GM15510 (cell line): ENCODE results near the gene MYOM1.

ENCODE experiments used
- POLR2A ChIP-seq: IDR thresholded peaks from 3 replicates; pipeline ENCODE4 v1.6.1; 2011; ENCODE audit warnings: borderline replicate concordance; ENCODE audit not compliant: insufficient read length; ENCODE audit errors: extremely low read depth

MYOM1 gene

DNA sequence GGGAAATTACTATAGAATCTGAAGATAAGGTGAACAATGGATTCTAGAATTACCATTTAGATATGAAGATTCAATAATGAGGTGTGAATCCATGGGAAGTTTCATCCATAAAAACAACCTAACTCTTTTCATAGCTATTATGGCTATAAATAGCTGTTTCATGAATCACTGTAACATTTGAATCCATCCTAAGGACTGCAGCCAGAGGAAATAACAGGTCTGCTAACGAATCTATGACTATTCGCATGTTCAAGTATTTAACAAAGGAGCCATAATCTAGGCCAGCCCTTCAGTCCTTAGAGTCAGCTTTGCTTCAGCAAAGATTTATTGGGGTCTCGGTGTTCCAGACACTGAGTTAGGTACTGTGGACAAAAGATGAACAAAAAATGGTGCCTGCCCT lies 87.1 kb downstream of the MYOM1 start:
- no peak for TF ChIP-seq POLR2A

DNA sequence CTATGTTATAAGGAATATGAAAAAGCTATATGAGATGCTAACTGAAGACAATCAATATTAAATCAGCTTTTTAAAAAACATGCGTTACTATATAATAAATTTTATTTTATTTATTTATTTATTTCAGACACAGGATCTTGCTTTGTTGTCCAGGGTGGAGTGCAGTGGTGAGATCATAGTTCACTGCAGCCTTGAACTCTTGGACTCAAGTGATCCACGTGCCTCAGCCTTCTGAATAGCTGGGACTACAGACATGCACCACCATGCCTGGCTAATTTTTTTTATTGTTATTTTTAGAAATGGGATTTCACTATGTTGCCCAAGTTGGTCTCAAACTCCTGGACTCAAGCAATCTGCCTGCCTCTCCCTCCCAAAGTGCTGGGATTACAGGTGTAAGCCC lies 89.4 kb downstream of the MYOM1 start:
- no peak for TF ChIP-seq POLR2A

DNA sequence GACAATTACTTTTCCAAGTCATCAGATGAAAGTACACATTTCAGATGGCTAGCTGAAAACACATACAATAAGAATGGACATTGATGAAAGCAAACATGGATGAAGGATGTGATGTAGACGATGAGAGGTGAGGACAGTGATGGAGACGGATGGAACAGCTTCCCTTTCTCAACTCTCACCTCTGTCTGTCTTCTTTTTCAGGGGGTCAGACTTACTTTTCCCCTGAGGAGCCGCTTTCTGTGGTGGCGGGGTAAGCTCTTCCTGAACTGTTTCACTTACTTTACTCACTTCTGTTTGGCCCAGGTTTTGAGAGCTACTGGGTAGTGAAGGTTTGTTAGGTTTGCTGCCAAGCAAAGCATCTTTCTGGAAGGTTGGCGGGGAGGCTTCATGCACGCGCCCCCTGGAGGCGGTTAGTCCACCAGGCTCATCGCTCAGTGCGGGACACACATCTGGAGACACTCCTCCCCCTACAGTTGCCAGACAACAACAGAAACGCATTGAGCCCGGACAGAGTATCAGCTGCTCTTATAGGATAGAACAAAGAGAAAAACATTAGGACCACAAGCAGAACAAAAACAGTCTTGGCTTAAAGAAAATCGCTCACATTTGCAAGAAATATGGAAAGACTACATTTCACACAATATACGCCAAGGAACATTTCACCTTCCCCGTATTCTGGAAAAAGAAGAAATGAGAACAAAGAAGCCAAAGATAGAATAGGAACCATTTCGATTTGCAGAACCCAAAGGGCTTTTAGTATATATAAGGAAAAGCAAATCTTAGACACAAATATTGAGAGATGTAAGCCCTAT lies 90.5 kb downstream of the MYOM1 start:
- TF ChIP-seq POLR2A, result no peak

DNA sequence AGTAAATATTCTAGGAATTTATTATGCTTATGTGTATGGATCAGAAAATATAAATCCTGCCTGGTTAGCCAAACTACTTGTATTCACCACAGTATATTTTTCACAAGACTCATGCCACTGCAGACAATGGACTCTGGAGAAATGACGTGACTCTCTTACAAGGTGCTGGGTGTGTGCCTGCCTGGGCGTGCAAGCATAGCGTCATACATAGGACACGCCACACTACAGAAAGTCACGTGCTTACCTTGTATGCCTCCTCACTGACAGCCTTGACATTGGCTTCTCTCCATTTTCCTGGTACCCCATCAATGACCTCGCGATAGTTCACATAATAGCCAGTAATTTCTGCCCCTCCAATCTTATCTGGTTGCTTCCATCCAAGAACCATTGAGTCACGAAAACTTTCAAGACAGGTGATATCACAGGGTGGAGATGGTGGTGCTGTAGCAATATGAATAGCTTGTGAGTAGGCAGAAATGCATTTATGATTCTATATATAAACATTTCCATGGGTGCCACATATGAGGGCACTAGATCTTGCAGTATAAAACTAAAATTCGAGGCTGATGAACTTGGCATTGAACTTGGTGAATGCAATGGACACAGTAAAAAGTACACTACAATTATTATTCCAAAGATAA lies 93.2 kb downstream of the MYOM1 start:
- no peak for TF ChIP-seq POLR2A

DNA sequence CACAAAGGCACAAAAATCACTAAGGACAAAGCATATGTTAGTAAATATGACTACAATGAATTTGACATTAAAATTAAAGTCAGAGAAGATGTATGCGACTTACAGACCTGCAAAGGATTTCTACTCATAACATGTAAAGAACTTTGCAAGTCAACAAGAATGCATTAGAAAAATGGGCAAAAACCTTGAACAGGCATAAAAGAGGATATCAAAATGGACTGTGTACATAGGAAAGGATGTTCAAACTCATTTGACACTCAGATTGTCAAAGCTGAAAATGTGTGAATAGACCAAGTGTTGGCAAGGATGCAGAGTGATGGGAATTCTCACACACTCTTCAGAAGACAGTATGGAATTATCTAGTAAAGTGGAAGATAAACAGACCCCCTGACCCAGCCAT lies 94.9 kb downstream of the MYOM1 start:
- no peak for TF ChIP-seq POLR2A

DNA sequence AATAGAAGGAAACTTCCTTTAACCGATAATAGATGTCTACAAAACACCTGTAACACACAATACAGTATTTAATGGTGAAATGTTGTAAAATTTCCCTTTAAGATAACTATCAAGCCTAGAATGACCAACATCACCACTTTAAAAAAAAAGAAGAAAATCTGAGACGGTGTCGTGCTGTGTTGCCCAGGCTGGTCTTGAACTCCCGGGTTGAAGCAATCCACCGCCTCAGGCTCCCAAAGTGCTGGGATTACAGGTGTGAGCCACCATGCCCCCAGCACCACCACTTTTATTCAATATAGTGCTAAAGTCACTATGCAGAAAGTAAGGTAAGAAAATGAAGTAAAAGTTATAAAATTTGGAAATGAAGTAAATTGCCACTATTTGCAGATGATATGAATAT lies 96.9 kb downstream of the MYOM1 start:
- no peak for TF ChIP-seq POLR2A

DNA sequence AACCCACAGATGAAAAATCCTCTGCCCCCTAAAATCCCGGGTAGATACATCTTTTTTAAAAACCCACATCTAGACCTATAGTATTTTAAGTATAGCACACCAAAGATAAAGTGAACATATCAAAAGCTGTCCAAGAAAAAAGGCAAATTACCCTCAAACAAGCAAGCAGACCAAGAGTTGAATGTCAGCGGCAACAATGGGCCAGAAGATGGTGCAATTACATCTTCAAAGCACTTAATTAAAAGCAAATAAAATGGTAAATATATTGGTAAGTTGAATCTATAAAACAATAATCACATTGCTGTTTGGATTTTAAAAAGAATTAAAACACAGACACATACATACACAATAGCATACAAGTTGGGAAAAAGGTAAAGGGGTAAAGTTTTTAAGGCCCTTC lies 98.5 kb downstream of the MYOM1 start:
- TF ChIP-seq POLR2A, result no peak

DNA sequence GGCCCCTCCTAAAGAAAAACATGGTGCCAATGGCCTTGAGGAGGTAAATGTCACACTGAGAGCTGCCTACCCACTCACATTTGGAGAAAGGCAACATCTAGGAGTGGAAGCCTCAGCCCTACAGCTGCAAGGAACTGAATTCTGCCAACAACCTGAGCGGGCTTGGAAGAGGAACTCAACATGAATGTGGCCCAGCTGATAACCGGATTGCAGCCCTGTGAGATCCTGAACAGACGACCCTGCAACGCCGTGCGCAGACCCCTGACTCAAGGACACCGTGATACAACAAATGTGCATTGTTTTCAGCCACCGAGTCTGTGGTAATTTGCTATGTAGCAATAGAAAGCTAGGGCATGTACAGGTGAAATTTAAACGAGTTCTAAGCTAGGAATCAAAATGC lies 99.4 kb downstream of the MYOM1 start:
- no peak for TF ChIP-seq POLR2A

DNA sequence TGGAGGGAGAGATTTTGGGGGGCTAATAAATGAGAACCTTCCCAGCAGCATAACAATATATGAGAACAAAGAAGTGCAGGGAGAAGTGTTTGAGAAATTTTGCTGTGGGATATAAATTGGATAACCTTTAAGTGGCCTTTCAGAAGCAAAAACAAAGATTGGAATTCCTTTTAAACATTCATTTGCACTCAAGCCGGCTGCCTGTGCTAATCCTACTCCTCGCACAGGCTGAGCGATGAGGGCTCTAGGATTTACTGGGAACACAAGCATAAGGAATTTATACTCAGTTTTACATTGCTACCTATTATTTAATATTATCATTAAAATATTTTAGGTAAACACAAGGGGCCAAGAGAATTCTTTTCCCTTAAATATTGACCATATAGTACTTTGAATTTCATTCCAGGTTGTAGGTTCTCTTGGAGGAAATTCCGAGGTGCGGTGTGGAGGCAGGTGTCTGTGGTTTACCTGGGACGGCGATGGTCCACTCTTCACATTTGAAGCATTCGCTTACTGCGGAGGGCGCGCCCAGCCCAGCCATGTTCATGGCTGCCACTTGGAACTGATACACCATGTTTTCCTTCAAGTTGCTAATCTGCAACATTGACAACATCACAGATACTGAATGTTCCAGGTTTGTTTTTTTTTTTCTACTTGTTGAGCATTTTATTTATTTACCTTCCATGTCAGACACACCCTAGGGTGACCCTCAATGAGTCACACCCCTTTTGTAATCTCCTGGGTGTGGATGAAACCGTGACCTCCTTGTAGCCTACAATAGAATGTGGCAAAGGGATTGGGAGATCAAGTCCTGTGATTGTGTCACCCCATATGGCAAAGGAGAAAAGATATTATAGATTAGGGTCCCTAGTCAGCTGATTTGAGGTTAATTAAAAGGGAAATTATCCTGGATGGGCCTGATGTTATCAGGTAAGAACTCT lies 100.1 kb downstream of the MYOM1 start:
- no peak for TF ChIP-seq POLR2A

DNA sequence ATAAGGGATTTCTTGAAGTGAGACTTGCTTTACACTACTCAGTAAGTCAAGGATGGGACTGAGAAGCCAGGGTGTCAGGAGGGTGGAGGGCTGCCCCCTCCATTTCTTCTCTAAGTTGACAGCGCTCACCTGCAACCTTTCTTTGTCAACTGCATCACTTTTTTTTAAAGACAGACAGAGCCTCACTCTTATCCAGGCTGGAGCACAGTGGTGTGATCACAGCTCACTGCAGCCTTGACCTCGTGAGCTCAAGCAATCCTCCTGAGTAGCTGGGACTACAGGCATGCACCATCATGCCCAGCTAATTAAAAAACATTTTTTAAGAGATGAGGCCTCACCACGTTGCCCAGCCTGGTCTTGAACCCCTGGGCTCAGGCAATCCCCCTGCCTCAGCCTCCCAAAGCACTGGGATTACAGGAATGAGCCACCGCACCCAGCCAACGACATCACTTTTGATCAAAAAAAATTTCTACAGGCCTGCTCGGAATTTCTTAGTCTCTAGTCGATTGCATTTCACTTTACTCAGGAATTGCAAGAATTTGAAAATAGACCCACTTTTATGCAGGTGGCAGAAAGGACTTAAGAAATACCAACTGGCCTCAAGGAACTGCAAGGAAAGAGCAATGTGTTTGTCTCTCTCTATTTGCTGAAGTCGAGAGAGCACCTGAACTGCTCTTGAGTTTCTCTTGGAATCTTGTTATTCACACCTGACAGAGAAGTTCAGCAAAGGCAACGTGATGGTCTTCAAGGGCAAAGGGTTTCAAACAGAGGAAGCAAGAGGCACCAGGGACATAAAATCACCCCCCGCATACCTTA lies 101.4 kb downstream of the MYOM1 start:
- no peak for TF ChIP-seq POLR2A

DNA sequence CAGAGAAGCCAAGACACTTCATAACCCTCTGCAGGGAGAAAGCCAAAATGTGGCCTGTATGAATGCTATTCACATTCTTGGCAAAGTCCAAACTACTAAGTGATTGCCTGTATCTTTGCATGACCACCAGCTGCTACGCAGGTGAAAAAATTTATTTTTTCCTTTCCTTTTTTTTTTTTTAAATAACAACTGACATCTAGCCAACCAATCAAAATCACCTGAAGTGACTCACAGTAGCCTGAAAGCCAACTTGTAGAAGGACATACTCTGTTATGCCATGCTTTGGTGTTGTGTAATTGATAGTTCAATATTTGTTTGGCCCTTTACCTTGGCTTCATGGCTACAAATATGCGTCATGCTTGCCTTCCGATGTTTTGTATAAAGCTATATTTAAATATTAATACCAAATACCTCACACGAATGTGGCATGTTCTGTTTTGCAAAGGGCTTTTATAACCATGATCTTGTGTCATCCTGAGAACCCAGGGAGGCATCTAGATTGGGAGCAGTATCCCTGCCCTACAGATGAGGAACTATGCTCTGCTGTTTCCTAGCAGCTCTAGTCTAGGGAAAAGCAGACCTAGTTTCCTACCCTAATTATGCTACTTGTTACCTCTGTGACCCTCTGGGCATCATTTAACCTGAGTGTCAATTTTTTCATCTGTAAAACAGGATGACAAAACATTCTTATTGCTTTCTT lies 102.1 kb downstream of the MYOM1 start:
- TF ChIP-seq POLR2A, result no peak

DNA sequence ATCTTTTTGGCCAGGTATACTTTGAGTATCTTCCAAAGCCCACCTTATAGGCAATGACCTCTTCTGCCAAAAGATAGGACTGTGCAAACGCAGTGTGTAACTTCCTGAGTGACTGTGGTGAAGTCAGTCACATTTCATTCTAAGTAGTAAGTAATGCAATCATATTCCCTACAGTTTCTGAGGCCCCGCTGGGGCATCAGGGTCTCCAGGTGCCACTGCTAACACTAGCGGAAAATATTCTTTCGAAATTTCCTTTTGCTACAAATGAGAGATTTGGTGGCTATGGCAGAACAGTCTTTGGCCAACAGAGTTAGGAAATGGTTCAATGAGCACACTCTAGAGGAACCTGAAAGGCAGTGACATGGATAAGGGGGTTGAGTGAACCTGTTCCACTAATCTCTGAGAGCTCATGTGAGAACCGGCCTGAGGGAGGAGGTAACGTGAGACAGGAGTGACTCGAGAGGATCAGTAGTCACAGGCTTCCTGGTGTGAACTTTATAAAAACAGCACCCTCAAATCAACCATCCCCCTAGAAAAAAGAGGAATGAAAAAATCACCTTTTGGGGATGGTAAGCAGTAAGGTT lies 104.2 kb downstream of the MYOM1 start:
- TF ChIP-seq POLR2A, result no peak

DNA sequence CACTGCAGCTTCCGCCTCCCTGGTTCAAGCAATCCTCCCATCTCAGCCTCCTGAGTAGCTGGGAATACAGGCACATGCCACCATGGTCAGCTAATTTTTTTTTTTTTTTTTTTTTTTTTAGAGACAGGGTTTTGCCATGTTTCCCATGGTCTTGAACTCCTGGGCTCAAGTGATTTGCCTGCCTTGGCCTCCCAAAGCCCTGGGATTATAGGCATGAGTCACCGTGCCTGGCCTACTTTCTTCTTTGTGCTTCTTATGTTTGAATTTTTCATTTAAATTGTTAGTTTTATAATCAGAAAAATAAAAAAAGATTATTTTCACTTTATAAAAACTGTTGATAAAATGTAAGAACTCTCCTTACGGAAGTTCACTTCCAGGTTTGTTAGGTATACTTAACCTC lies 105.3 kb downstream of the MYOM1 start:
- TF ChIP-seq POLR2A, result no peak
